PFSK-1 (cell line): Measurements from ENCODE around the gene VKORC1L1.

Experiments
- FOXP2 ChIP-seq: optimal IDR thresholded peaks from 2 replicates; pipeline ENCODE3; 2011; ENCODE audit warnings: borderline replicate concordance, control low read depth, inconsistent platforms; ENCODE audit not compliant: insufficient read depth; ENCODE audit errors: extremely low read length, extremely low read depth
- POLR2AphosphoS5 ChIP-seq: IDR thresholded peaks from 2 replicates; pipeline ENCODE4 v1.6.1; 2012; ENCODE audit warnings: low read depth, mild to moderate bottlenecking, control low read depth, low read length, moderate library complexity
- REST ChIP-seq, 2 experiments: IDR thresholded peaks; 2 replicates each; pipeline versions ENCODE4 v1.6.1 to v1.8.0; 2011 to 2012; ENCODE audit warnings: low read depth in 2 of 2, low read length in 2 of 2, control low read depth in 1 of 2, inconsistent platforms in 1 of 2, mild to moderate bottlenecking in 1 of 2, moderate library complexity in 1 of 2; ENCODE audit not compliant: insufficient read depth in 1 of 2
- SIN3A ChIP-seq: IDR thresholded peaks from 2 replicates; pipeline ENCODE4 v1.6.1; 2012; ENCODE audit warnings: mild to moderate bottlenecking, low read length, moderate library complexity, borderline replicate concordance; ENCODE audit not compliant: insufficient read depth
- TAF1 ChIP-seq: IDR thresholded peaks from 2 replicates; pipeline ENCODE4 v1.6.1; 2012; ENCODE audit warnings: low read length, control low read depth, borderline replicate concordance; ENCODE audit not compliant: insufficient read depth

VKORC1L1 gene

GRCh38 chr7:65902306-65902705 lies 29.4 kb downstream of the VKORC1L1 start:
- TF ChIP-seq TAF1 (no peak), FOXP2 (no peak), REST (IDR thresholded peaks at IDR 0.05; ENCODE audit: insufficient read depth in 1 of 2, low read depth in 2 of 2, low read length in 2 of 2) (no peak), POLR2AphosphoS5 (no peak), SIN3A (no peak)

- TF ChIP-seq POLR2AphosphoS5: no peak
- no peak for TF ChIP-seq FOXP2
- no peak for TF ChIP-seq SIN3A
- TF ChIP-seq TAF1: no peak
Observed at GRCh38 chr7:65907501-65908198, 34.8 kb downstream of the VKORC1L1 start.

- TF ChIP-seq POLR2AphosphoS5 (no peak), TAF1 (no peak)
Observed at GRCh38 chr7:65910237-65910636, 37.4 kb downstream of the VKORC1L1 start.

- TF ChIP-seq FOXP2 (no peak), REST (IDR thresholded peaks at IDR 0.05; ENCODE audit: insufficient read depth in 1 of 2, low read depth in 2 of 2, low read length in 2 of 2) (no peak), TAF1 (no peak), SIN3A (no peak), POLR2AphosphoS5 (no peak)
Observed at GRCh38 chr7:65912237-65912636, 39.4 kb downstream of the VKORC1L1 start.

- TF ChIP-seq REST (IDR thresholded peaks at IDR 0.05; ENCODE audit: insufficient read depth in 1 of 2, low read depth in 2 of 2, low read length in 2 of 2) (no peak), SIN3A (no peak), FOXP2 (no peak), TAF1 (no peak)
Observed at GRCh38 chr7:65915921-65916657, 43.2 kb downstream of the VKORC1L1 start.

- TF ChIP-seq POLR2AphosphoS5 (no peak), REST (IDR thresholded peaks at IDR 0.05; ENCODE audit: insufficient read depth in 1 of 2, low read depth in 2 of 2, low read length in 2 of 2) (no peak), SIN3A (no peak), FOXP2 (no peak), TAF1 (no peak)
Observed at GRCh38 chr7:65923316-65923715, 50.4 kb downstream of the VKORC1L1 start.
